ENCODE results near the gene INPP4A.
A peak's percentile ranks its signal among the peaks of the same experiment; 100 is the strongest.

Gene INPP4A

DNA sequence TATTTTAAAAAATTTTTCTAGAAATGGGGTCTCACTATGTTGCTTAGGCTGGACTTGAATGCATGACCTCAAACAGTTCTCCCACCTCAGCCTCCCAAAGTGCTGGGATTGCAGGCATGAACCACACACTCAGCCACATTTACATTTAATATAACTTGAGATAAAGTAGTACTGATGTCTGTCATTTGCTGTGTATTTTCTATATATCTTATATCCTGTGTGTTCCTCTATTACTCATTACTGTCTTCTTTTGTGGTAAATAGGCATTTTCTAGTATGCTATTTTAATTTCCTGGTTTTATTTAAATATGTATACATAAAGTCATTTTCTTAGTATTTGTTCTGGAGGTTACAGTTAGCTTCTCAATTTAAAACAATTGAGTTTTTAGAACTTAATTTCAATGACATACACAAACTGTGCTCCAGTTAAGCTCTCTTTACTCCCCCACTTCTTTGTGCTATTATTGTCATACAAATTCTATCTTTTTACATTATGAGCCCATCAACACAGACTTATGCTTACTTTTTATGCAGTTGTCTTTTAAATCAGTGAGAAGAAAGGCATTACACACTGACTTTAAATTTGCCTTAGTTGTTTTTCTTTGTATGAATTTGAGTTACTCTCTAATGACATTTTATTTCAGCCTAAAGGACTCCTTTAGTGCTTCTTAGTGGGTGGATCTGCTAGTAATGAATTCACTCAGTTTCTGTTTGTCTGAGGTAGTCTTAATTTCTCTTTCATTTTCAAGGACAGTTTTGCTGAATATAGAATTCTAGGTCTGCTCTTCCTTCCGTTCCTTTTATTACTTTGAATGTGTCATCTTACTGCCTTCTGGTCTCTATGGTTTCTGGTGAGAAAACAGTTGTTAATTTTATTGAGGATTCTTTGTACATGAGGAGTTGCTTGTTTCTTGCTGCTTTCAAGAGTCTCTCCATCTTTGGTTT is 6.2 kb upstream of the INPP4A start:
- DNase-seq, result peak; percentile 86

DNA sequence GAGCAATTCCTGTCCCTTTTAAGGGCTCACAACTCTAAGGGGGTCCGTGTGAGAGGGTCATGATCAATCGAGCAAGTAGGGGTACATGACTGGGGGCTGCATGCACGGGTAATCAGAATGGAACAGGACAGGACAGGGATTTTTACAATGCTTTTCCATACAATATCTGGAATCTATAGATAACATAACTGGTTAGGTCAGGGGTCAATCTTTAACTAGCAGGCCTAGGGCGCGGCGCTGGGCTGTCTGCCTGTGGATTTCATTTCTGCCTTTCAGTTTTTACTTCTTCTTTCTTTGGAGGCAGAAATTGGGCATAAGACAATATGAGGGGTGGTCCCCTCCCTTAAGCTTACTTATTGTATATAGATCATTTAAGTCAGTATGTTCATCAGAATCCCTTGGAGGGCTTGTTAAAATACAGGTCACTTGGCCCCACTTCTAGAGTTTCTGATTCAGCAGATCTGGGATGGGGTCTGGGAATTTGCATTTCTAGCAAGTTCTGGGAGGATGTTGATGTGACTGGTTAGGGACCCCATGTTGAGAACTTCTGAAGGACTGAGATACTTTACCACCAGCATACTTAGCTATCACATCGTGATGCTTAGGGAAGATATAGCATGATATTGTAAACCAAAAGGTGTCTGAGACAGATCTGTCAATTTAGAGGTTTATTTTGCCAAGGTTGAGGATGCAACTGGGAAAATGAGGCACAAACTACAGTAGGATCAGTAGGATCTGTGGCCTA is 2.8 kb upstream of the INPP4A start:
- DNase-seq, result no peak

DNA sequence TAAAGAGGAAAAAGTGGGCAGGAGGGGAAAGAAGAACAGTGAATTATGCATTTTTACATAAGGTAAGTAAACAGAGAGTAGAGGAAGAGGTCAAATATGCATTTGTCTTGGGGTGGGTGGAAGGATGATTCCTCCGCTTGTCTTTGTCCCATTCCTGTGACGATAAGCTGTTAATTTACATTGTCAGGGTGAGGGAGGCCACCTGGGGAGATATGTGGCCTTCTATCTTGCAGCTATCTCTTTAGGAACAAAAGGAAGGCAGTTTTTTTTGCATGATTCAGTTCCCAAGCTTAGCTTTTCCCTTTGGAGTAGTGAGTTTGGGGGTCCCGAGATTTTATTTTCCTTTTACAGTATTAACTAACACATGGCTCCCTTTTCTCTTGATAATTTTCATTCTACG is 2.2 kb upstream of the INPP4A start:
- DNase-seq, result no peak

GRCh38 chr2:98445177-98445682 is 572 bp downstream of the INPP4A start:
- no peak for DNase-seq

DNA sequence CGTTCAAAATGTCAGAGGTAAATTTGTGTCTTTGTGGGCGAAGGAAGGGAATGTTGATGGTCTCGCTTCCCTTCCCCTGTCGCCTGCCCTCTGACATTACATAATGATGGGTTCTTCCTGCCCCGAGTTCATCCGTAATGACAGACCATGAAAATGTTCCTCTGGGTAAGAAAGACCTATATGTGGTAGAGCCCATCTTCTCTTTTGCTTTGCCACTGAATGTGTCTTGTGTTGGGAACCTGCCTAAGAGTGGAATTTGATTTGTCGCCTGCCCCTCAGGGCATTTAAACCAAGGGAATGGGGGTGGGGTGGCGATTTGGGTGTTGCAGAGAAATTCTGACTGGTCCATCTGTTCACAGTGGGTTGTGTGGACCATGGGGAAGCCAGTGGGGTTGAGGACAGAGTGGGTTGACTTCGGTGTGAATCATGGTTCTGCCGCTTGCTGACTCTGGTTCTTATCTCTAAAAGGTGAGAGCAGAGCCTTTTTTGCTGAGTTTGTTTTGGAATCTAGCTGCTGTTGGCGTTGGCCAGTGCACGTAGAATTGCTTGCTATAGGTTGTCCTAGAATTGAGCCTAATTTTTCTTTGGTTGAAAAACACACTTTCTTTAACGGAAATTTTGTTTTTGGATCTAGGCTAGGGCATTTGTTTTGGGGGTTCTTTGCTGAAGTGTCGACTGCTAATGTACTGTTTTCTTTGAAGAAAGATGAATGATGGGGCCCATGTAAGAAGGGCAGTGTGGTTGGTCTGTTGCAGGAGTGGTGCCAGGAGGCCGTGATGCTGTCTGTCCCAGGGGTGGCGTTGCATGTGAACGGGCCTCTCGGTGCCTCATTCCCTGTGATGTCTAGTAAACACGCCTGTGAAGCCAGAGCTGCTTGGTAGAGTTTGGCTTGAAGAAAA is 1.3 kb downstream of the INPP4A start:
- peak; percentile 51 for DNase-seq

GRCh38 chr2:98446850-98447249 is 2.2 kb downstream of the INPP4A start:
- DNase-seq, result no peak

GRCh38 chr2:98448441-98449145 is 3.9 kb downstream of the INPP4A start:
- peak; percentile 61 for DNase-seq

- no peak for DNase-seq
Measured at GRCh38 chr2:98452396-98453027, 7.9 kb downstream of the INPP4A start.

GRCh38 chr2:98453083-98453482 is 8.4 kb downstream of the INPP4A start:
- no peak for DNase-seq

GRCh38 chr2:98453531-98453930 is 8.9 kb downstream of the INPP4A start:
- DNase-seq, result no peak

- no peak for DNase-seq
Measured at GRCh38 chr2:98454073-98454472, 9.4 kb downstream of the INPP4A start.

- DNase-seq, result no peak
Measured at GRCh38 chr2:98454500-98455235, 10.0 kb downstream of the INPP4A start.

DNA sequence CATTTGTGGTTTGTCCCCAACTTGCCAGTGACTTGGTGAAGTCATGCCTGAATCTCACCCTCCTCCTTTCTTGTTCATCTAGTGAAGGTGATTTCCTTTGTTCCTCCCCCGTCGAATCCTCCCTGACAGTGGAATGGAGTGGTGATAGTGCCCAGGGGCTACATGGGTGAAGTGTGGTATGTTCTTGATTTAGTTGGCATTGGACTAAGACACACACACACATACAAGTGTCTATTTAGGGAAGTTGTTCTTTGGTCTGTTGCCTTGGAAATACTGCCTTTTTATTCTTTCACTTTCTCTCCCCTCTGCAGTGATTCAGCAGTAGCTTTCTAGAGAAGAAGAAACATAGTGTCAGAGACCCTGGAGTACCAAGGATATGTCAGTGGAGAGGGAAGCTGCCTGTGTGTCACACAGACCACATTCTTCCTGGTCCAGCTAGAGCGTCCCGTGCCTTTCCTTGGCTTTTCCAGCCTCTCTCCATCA is 10.9 kb downstream of the INPP4A start:
- no peak for DNase-seq

- no peak for DNase-seq
Measured at GRCh38 chr2:98457045-98457696, 12.5 kb downstream of the INPP4A start.

GRCh38 chr2:98458207-98458606 is 13.5 kb downstream of the INPP4A start:
- peak; percentile 74 for DNase-seq

- DNase-seq, result no peak
Measured at GRCh38 chr2:98458667-98459380, 14.2 kb downstream of the INPP4A start.

- DNase-seq, result peak; percentile 67
Measured at GRCh38 chr2:98459496-98460175, 15.0 kb downstream of the INPP4A start.

DNA sequence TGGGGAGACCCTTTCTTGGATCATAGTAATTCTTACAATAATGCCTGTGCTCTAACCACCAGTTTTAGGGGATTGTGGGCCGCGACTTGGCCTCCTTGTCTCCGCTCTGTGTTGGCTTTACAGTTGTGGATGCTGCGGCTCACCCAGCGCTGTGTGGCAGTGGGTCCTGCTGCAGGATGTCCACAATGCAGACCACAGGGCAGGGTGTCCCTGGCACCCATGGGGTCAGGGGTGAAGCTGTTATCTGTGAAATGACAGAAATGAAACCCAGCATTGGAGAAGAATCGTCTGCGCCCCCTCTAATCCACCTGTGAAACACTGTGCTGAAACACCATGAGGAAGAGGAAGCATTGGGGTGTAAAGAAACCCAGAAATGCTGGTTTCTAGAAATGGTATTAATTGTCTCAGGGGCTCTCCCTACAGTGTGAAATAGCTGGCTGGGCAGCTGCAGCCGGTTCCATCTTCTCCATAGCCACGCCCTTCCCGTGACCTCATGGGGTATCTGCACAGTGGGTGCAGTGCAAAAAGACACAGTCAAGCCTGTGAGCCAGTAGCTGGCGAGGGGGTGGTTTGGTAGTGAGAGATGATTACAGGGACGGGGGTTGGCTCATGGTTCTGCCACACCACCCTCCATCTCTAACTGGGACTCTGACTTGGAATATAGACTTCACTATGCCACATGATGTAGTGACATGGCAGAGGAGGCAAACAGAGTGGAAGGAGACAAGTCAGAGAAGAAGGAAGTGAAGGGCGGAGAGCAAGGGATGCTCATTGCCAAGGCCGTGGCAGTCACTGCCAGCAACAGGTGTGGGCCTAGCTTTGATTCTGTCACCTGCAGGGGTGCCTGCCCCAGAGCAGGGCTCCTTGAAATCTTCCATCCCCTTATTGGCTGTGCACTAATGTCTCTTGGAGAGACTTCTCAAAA is 16.2 kb downstream of the INPP4A start:
- DNase-seq, result peak; percentile 79
